Measurements from ENCODE around the gene XK.

XK gene

DNA sequence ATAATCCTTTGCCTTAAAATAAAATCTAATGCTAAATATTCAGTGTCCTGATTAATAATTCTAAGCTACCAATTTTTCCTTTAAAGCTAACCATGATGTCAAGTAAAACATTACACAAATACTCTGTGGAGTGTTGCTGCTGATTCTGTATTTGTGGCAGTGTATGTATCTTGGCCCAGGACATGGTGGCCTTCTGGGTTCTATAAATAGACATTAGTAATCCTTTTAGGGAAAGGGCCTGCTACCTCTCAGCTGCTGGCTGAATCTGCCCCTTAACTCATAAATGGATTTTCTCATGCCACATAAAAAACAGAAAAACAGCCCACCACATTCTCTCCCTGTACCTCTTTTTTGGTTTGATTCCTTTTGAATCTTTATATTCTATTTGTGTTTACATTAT, 1.2 kb upstream of the XK start:
- DNase-seq = no peak

DNA sequence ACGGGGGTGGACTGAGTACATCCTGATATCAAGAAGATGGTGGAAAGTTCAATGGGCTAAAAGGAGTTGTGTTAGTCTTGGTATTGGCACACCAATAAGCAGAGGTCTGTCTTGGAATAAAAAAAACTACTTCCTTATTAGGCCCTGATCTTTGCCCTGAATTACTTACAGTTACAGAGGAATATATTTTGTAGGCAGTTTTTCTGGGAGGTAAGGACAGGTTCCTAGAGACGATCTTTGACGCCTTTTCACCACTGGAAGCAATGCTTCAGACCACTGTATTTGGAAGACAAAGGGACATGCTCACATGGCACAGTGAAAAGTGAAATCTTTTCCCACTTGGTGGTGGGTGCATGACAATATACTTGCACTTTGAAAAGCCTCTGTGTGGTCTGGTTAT, 618 bp upstream of the XK start:
- DNase-seq = peak; percentile 46

DNA sequence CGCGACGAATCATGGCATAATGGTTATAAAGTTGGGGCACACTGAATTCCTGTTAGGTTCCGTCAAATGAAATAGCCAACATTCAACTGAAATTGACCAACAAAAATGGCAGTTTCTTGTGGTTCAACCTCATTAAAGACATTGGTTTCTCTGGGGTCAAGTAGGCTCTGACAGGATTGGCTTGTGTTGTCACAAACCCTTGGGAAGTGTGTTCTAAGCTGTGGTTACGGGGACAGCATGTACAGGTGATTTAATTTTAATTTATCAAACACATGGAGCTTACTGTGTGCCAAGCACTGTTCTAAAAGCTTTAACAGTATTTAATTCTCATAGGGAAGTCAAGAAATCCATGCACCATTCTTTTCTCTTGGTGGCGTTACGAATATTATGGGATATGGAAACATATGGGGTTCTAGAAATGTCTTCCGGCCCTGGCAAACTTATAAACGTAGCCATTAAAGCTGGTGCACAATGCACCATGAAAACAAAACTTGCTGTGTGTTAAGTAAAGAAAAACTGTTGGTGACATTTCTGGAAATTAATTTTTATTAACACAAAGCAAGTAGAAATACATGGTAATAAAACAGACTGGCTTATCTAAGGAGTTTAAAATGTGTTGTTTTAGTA, 891 bp downstream of the XK start:
- DNase-seq = peak; percentile 55

DNA sequence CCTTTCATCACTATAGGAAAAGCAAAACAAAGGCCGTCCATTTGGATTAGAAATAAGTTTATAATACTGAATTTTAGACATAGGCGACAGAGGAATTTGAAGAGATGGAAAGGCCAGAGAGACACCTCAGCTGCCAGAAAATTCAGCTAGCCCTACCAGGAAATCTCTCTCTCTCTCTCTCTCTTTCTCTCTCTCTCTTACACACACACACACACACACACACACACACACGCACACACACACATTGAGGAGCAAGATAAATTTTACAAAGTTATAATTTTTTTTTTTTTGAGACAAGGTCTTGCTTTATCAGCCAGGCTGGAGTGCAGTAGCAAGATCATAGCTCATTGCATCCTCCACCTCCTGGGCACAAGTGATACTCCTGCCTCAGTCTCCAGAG, 1.4 kb downstream of the XK start:
- no peak for DNase-seq

DNA sequence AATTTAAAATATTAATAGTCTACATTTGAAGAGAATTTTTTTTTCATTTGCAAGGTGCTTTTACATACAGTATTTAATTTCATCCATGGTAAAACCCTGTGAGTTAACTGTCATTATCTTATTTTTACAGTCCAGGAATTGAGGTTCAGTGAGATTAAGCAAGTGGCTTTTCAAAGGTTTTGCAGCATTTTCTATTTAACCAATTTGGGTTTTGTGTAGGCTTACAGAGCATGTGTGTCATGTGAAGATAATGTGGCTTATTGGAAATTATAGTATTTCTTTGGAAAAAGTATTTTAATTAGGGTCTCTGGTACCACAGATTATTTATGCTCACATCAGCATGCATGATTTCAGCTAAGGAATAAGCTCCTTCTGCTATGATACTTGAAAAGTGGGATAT, 4.5 kb downstream of the XK start:
- DNase-seq = no peak

DNA sequence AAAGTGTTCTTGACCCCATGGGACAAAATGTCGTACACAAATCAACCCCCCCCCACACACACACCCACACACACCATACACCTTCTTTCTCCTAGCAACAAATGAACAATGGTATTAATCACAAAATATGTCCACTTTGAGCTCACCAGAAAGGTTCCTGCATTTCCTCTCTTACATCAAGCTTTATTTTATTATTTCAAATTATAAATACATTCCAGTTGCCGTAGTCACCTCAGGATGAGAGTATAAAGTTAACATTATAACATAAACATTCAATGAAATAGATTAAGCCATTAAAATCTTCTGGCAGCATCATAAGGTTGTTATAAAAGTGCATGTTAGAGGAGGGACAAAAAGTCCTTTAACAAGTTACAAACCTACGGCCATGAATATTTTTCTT, 7.3 kb downstream of the XK start:
- DNase-seq = no peak

DNA sequence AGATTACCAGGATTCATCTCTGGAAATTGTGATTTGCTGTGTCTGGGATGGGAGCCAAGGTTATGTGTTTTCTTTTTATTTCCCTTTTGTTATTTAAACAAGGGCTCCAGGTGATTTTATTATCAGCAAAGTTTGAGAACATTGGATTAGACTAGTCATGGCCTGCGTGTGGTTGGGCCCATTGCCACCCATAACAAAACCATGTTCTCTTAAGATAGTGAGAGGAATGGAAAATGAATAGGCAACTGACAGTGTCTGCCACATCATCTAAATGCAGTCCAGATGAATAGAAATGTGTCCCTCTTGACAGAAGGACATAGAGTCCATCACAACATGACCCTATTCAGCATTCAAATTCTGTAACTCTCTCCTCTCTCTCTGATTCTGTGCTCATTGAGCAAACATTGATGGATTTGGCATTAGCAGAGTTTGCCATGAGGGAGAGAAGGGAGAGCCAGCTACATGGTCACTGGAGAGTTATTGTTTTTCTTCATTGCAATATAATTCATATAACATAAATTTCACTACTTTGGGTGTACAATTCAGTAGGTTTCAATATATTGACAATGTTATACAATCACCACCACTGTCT, 11.7 kb downstream of the XK start:
- DNase-seq = peak; percentile 49

DNA sequence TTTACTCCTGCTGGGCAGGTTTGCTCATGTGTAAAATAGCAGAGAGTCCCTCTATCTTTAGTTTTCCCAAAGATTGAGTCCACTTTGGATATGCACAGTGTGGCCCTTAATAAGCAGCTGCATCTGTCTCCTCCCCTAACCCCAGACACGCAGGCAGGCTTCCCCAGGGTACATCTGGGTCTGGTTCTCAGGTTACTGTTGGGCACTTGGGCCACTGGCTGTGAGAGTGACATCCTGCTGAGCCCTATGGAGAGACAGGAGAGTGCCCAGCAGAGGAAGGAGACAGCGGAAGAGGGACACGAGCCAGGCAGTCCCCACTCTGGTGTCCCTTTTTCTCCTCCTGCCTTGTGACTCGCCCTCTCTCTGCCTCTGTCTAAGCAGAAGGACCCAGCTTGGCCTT, 16.0 kb downstream of the XK start:
- peak; percentile 76 for DNase-seq

DNA sequence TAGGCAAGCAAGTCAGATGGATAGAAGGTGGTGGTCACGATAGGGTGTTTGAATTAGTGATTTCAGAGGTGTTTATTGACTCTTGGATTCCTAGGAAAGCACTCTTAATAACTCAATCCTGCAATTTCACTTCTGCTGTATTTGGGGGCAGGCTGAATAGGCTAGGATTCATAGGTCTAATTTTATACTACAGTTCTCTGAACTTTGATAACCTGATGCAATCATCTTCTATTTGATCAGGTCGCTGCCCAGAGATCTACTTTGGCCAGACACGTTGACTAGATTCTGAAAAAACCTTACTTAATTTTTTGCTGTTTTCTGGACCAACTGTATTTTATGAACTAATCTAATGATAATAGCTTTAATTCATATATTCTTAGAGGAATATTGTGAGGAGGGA, 26.4 kb downstream of the XK start:
- DNase-seq = no peak

DNA sequence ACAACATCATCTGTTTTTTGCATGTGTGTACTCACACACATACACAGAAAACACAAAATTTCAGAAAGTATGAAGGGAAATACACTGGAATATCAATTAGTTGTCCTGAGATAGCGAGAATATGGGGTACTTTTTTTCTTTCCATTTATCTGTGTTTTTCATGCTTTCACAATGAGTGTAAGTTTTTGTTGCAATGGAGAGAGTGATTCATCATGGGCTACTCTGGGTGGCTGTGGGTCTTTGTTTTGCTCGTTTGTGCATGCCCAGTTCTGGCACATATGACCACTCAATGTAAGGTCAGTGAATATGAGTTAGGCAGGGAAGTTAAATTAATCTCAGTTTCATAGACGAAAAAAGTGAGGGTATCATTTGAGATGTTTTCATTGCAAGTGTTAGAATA, 26.9 kb downstream of the XK start:
- no peak for DNase-seq

DNA sequence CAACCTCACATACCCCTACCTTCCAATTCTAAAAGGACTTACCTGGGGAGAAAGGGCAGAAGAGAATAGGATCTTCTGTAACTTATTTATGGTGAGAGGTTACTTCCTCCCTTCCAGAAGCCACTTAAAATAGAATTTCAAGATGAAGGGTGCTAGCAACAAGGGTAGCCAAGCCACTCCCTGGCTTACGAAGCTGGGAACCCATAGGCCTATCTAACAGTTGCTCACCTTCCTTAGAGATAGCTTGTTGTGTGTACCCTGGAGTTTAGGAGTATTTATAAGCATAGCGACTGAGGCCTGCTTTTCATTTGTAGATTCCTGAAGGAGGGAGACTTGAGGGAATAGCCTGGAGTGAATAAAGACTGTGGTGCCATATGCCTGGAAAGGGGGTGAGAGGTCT, 28.9 kb downstream of the XK start:
- DNase-seq = no peak

DNA sequence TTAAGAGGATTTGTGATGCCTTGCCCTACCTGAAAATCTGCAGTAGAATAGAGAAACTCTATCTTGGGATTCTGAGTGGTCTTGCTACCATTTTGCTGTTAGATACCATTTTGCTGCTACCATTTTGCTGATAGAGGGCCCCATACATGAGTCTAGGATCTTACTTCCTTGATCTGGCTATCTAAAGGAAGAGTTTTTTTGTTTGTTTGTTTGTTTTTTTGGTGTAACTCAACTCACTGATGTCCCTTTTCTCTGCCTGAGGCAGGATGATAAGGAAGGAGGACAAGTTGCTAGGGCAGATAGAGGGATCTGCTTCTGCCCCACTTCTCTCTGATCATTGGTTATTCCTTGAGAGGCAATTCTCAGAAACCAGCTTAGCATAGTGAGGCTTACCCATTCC, 31.0 kb downstream of the XK start:
- DNase-seq = no peak

DNA sequence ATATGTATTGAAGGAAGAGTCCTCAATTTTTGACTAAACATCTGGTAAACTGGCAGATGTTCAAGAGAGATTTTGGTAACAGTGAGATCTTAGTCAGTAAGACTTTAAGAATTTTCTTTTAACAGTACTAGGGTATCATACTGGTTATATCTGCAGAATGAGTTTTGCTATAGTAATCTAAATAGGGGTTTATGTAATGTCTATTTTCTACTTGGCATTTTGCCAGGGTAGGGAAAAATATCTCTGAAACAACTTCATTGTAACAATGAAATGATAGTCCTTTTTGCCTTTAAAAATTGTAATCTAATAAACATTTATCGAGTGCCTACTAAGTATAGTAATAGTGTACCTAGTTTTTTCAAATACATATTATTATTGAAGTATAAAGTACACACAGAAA, 32.1 kb downstream of the XK start:
- DNase-seq = no peak

DNA sequence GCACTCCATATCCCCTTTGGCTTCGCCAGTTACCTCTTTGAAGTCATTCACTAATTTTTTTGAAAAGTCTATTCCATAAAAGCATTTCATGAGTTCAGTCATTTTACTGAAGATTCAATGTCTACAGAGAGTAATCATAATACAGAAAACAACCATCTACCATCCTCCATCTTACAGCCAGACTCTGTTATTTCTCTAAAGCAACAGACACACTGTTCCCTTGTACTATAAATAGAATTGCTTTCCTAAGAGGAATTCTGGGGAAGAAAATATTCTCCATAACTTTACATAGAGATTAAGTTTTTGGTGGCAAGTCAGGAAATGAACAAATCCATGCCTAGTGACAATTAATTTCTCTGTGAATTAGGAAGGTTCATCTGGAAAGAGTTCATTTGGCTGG, 37.0 kb downstream of the XK start:
- DNase-seq = no peak

DNA sequence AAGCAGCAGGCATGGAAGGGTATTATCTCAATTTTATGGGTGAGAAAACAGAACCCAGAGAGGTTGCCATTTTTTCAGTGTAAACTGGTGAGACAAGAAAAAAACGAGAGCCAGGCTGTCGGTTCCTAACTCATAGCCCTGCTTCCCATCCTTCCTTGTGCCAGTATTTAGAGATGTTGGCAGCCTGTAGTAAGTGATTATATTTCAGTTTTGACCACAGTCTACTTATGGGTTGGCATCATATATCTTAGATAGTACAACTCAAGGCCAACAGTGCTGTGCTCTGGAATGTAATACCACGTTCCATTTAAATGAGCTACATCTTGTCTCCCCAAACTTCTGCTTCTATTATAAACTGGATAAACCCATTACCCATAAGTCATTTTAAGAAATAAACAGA, 40.8 kb downstream of the XK start:
- no peak for DNase-seq

DNA sequence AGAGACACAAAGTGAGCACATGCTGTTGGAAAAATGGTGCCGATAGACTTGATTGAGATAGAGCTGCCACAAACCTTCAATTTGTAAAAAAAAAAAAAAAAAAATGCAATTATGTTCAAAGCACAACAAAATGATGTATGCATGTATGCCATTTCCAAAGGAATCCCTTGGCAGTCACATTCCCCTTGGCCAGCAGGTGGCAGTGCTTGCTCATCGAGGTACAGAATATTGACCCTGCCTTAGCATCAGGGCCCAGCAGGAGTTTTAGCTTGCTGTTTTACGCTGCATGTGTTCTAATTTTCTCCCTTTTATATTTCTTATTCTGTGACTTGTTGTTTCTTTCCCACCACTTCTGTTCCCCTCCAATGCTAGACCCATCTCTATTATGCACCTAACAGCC, 59.8 kb downstream of the XK start:
- peak; percentile 65 for DNase-seq

DNA sequence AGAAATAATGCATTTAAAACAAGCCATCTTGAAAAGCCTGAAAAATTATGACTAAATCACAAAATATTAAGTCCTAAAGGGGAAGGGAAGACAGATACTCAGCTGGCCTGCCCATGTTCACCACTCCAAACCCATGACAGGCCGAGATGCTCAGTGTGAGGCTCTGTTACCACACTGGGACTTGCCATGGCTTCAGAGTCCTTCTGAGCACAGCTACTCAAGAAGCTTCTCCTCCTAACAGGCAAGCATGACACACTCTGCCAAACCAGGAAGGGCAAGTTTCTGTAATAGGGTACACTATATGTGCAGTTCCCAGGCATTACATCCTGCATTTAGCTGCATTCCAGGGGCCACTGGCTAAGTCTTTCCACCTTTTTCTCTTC, 60.2 kb downstream of the XK start:
- no peak for DNase-seq

DNA sequence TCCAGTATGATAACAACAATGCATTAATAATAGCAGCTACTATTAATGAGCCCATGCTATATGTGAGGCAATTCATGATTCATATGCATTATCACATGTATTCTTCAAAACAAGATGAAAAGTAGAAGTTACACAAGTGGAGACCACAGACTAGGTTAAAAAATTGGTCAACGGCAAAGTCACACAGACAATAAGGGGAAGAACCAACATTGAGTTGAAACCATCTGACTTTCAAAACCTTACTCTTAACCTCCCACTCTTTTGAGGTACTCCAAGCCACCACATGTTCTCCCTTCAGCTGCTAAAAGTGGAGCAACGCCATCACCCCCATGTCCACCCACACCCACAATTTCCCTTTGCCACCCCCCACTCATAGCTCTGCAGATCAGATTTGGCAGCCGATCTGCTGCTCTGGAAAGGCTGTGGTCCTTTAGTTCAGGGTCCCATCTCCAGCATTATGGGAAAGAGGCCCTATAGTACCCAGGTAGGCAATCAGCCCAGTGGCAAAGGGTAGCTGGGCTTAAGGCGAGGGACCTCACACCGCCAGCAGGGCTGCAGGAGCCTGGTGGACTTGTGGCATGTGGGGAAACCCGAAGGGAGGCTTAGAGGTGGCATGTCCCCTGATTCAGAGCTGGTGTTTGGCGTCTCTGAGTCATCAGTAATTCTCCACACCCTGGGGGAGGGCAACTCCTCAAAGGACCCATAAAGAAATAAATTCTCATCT, 60.8 kb downstream of the XK start:
- DNase-seq = no peak

DNA sequence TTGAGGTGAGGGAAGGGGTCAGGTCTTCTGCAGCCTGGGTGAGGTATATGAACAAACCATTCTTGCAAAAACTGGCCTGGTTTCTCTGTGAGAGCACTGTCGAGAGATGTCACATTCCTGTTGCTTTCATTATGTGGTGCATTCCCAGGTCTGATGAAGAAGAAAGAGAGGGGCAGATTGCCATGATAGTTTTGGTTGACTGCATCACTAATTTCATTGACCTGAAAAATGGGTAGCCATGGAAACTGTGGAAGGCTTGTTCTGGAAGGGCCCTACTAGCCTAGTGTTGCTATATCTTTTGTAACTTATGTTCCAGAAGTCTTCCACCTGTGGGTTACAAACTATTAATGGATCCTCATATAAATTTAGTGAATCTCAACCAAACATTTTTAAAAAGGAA, 61.4 kb downstream of the XK start:
- DNase-seq = no peak

DNA sequence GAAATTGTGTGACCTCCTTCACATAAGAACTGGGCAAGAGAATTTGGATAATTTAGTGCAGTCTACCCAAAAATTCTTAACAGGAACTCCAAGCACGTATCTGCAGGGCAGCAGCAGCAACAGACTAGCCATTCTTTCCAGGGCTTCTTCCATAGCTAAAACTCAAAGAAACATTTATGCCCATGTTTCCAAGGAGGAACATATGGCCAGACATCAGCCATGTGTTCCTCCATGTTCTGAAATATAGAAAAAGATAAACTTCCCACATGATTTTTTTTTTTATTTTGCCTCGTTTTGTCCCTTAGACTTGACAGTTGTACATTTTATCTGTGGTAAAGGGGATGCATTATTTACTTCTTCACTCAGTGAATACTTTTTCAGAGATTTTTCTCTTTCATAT, 66.7 kb downstream of the XK start:
- no peak for DNase-seq

DNA sequence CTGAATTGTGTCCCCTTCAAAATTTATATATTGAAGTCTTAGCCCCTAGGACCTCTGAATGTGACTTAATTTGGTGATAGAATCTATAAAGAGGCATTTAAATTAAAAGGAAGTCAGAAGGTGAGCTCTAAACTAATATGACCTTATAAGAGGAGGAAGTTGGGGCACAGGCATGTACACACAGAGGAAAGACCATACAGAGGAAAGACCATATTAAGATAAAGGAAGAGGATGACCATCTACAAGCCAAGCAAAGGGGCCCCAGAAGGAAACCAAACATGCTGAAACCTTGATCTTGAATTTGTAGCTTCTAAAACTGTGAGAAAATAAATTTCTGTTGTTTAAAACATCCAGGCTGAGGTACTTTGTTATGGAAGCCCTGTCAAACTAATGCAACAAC, 67.3 kb downstream of the XK start:
- DNase-seq = no peak

DNA sequence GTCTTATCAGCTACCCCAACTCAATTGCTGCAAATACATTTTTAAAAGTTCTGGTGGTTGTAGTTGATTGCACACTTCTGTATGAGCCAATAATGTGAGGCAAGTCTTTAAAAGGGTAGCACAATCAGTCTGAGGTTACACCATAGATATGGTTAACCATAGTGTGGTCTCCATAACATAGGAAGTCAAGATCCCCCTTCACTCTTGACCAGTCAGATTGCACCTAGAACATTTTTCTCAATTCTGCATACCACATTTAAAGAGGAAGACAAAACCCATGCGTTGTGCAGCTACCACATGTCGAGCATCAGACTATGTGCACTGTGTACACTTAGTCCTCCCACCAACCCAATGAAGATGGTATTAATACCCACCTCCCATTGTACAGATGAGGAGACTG, 67.8 kb downstream of the XK start:
- no peak for DNase-seq

DNA sequence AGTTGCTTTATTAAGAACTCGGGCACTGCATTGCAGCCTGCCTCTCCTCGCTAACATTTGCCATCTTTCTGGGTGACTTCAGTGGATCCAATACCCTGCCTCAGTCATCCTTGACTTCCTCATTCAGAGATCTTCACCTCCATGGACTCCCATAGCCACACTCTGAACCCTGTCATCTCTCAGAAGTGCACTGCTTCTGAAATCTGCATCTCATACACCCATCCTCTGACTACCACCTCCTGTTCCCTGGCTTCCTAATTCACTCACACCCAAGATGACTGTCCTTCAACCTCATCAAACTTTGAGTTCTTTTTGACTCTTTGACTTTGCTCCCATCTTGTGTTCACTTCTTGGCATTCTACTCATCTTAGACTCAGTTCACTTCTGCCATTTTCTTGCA, 68.9 kb downstream of the XK start:
- no peak for DNase-seq

DNA sequence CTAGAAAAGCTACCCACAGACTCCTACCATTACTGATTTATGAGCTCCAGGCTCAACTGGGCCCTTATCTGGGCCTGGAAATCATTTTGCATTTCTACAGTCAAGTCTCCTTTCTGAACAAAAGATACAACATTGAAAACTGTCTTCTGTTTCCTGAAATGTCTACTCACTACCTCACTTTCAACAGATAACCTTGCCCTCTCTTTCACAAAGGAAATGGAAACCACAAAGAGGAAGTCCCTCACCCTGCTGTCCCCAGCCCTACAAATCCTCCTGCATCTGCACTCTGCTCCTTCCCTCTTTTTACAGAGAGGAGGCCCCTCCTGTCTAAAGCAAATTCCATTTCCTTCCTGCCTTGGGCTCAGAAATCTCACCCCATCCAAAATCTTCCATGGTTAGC, 69.4 kb downstream of the XK start:
- no peak for DNase-seq

DNA sequence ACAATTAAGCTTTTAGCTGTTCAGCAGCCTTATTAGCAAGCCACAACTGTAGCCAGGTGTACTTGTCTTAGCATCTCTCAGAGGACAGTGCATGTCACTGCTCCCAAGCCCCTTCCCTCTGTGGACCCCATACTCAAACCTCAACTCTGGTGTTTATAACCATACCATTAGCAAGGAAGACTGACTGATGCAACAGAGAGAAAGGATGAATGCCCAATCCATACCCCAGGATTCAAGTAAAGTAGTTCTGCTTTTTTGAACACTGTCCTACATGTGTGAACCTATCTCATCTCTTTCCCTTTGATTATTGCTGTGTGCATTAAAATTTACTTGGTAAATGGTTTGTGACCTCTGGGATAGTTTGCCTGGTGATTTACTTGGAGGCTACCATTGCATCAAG, 71.5 kb downstream of the XK start:
- DNase-seq = no peak

Data from NCI-H69 (cell line).